ENCODE measurements around the gene TBC1D16. TPM values are rescaled to one million over a fixed set of nuclear protein-coding genes. Genes with fewer than 3 reads are reported as not detected.
"Not testable (repeated sequence)": the region's sequence is repeated elsewhere in the genome, so short reads cannot be mapped to it uniquely, and the experiment has no call there.

Gene TBC1D16
- total and polyA plus RNA-seq, 5 donors from 2014 or later: 0.06 to 0.72 (median 0.13) TPM

DNA sequence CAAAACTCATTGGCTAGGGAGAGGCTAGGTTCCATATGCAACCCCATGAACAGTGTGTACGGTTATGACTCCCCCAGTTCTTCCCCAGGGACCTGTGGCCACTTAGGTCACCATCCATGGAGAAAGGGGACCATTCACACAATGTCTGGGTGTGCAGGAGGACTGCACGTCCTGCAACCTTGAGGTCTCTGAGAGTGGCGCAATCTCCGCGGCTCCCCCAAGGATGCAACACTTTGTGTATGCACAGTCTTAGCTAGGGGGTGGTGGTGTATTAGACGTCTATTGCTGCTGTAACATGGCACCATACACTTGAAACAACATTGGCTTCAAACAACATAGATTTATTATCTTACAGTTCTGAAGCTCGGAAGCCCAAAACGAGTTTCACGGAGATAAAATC, 130.8 kb downstream of the TBC1D16 start:
- Mint-ChIP-seq H3K4me3 (no peak overlapping the region), H3K27ac (no peak overlapping the region), H3K9me3 (peaks cover 0 to 1% (median 0%) of the 10 kb centered on the region in 7 donors), H3K4me1 (no peaks in the 10 kb centered on the region), H3K36me3 (no peaks in the 10 kb centered on the region), H3K27me3 (peaks cover 26% of the 10 kb centered on the region)
- Histone ChIP-seq H3K9me3 (ENCODE audit: control insufficient read depth in 2 of 2, low read length in 2 of 2) (no peaks in the 10 kb centered on the region), H3K36me3 (ENCODE audit: control insufficient read depth, insufficient read depth, low read length) (no peaks in the 10 kb centered on the region), H3K4me1 (ENCODE audit: control insufficient read depth, insufficient read depth, low read length, poor library complexity, severe bottlenecking) (no peaks in the 10 kb centered on the region), H3K27me3 (ENCODE audit: control insufficient read depth, insufficient read depth, low read length) (peaks cover 3% of the 10 kb centered on the region), H3K27ac (ENCODE audit: insufficient read depth, low read length, poor library complexity, severe bottlenecking) (no peak overlapping the region), H3K4me3 (ENCODE audit: low read depth, low read length) (no peak overlapping the region)
- ATAC-seq (ENCODE audit: low read depth in 2 of 2) (no peak), DNase-seq (no peak)

DNA sequence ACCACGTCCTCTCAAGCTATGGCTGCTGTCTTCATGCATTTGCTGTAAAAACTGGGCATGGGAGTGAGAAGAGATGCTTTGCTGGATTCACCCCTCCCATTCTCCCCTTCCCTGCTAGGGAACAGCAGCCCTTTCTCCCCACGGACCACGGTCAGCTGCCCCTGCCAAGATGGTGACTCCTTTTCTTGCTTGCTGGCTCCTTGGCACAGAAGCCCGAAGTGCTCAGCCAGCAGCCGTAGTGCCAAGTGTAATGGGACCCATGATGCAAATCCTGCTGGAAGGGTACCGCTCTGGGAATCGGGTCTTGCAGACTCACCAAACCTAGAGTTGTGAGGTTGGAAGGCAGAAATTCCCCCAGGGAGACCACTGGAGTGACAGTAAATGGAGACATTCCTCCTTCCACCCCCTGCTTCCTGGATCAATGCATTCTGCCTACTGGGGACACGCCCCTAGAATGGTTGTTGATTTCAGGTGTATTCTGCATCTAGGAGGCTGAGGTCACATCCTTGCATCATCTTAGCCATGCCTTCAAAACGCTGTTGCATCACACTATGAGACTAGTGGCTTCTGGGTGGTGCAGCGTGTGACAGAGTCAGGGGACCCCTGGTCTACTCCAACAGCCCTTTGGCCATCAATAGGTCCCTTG, 133.4 kb downstream of the TBC1D16 start:
- Mint-ChIP-seq H3K4me3 (no peak overlapping the region), H3K27me3 (peaks cover 30% of the 10 kb centered on the region), H3K36me3 (no peaks in the 10 kb centered on the region), H3K4me1 (no peaks in the 10 kb centered on the region), H3K9me3 (peaks cover 0 to 4% (median 0%) of the 10 kb centered on the region in 7 donors), H3K27ac (no peak overlapping the region)
- ATAC-seq (ENCODE audit: low read depth in 2 of 2) (no peak), DNase-seq (no peak)
- Histone ChIP-seq H3K27ac (ENCODE audit: insufficient read depth, low read length, poor library complexity, severe bottlenecking) (no peak overlapping the region), H3K4me3 (ENCODE audit: low read depth, low read length) (no peak overlapping the region), H3K9me3 (ENCODE audit: control insufficient read depth in 2 of 2, low read length in 2 of 2) (peaks cover 0 to 2% of the 10 kb centered on the region in 2 experiments), H3K4me1 (ENCODE audit: control insufficient read depth, insufficient read depth, low read length, poor library complexity, severe bottlenecking) (no peaks in the 10 kb centered on the region), H3K27me3 (ENCODE audit: control insufficient read depth, insufficient read depth, low read length) (peaks cover 4% of the 10 kb centered on the region), H3K36me3 (ENCODE audit: control insufficient read depth, insufficient read depth, low read length) (no peaks in the 10 kb centered on the region)

DNA sequence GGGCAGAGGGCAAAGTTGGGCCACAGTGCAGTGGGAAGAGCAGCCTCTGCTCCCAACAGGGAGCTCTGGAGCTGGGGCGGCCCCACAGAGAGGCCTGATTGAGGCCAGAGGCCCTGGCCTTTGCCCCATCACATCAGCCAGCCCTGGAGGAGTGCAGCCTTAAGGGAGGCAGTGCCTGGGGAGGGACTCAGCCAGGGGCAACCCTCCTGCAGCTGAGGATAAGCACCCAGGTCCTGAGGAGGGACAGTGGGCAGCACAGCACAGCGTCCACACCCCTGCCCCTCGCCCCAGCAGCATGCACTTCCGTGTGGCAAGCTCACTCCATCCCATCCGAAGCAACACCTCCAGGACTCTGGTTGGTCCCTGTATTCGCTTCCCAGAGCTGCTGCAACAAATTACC, 134.5 kb downstream of the TBC1D16 start:
- no peaks in the 10 kb centered on the region for H3K36me3 ChIP-seq (ENCODE audit: control insufficient read depth, insufficient read depth, low read length)
- no peak for DNase-seq
- Mint-ChIP-seq H3K4me3 (no peak overlapping the region), H3K36me3 (no peaks in the 10 kb centered on the region), H3K27me3 (peaks cover 30% of the 10 kb centered on the region), H3K9me3 (peaks cover 0 to 4% (median 0%) of the 10 kb centered on the region in 7 donors), H3K27ac (no peak overlapping the region), H3K4me1 (no peaks in the 10 kb centered on the region)
- H3K4me1 ChIP-seq (ENCODE audit: control insufficient read depth, insufficient read depth, low read length, poor library complexity, severe bottlenecking): no peaks in the 10 kb centered on the region
- peaks cover 0 to 2% of the 10 kb centered on the region in 2 experiments for H3K9me3 ChIP-seq (ENCODE audit: control insufficient read depth in 2 of 2, low read length in 2 of 2)
- H3K27ac ChIP-seq (ENCODE audit: insufficient read depth, low read length, poor library complexity, severe bottlenecking): no peak overlapping the region
- H3K27me3 ChIP-seq (ENCODE audit: control insufficient read depth, insufficient read depth, low read length): peaks cover 4% of the 10 kb centered on the region
- ATAC-seq (ENCODE audit: low read depth in 2 of 2): no peak
- H3K4me3 ChIP-seq (ENCODE audit: low read depth, low read length): no peak overlapping the region

DNA sequence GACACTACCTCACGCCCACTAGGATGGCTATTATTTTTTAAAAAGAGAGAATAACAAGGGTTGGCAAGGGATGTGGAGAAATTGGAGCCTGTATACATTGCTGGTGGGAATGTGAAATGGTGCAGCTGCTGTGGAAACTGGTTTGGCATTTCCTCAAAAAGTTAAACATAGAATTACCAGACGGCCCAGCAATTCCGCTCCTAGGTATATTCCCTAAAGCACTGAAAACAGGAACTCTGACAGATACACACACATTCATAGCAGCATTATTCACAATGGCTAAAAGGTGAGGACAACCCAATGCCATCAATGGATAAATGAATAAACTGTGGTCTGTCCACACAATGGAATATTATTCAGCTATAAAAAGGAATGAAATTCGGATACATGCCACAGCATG, 136.1 kb downstream of the TBC1D16 start:
- no peaks in the 10 kb centered on the region for H3K36me3 ChIP-seq (ENCODE audit: control insufficient read depth, insufficient read depth, low read length)
- no peak overlapping the region for H3K27ac Mint-ChIP-seq
- H3K4me1 ChIP-seq (ENCODE audit: control insufficient read depth, insufficient read depth, low read length, poor library complexity, severe bottlenecking): no peaks in the 10 kb centered on the region
- H3K36me3 Mint-ChIP-seq: no peaks in the 10 kb centered on the region
- H3K4me3 ChIP-seq (ENCODE audit: low read depth, low read length): no peak overlapping the region
- no peak overlapping the region for H3K27ac ChIP-seq (ENCODE audit: insufficient read depth, low read length, poor library complexity, severe bottlenecking)
- H3K9me3 Mint-ChIP-seq: peaks cover 0 to 4% (median 0%) of the 10 kb centered on the region in 7 donors
- H3K4me3 Mint-ChIP-seq: no peak overlapping the region
- peaks cover 0 to 2% of the 10 kb centered on the region in 2 experiments for H3K9me3 ChIP-seq (ENCODE audit: control insufficient read depth in 2 of 2, low read length in 2 of 2)
- H3K27me3 ChIP-seq (ENCODE audit: control insufficient read depth, insufficient read depth, low read length): peaks cover 4% of the 10 kb centered on the region
- no peaks in the 10 kb centered on the region for H3K4me1 Mint-ChIP-seq
- peaks cover 27% of the 10 kb centered on the region for H3K27me3 Mint-ChIP-seq
- ATAC-seq (ENCODE audit: low read depth in 2 of 2) (no peak), DNase-seq (no peak)

DNA sequence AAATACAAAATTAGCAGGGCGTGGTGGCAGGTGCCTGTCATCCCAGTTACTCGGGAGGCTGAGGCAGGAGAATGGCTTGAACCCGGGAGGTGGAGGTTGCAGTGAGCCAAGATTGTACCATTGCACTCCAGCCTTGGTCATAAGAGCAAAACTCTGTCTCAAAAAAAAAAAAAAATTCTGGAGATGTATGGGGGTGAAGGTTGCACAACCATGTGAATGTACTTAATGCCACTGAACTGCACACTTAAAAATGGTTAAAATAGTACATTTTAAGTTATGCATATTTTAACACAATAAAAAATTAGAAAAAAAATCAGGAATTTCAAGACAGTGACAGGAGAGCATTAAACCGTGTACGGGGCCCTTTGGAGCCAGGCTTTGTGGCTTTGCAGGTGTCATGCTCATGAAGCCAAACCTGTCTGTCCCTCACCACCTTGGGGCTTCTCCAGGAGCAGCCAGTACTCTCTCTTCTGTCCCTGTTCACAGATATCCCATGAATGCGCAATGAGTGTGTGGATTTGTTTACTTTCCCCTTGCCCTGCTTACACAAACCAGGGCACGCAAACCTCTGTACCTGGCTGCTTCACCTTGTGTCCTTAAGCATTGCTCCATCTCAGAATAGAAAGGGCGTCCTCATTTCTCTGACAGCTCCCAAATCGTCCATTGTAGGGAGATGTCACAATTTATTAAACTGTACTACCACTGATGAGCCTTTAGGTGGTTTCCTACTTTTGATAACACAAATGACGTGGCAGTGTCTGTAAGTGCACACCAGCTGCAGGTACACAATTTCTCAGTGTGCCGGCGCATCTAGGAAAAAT, 138.2 kb downstream of the TBC1D16 start:
- Histone ChIP-seq H3K27me3 (ENCODE audit: control insufficient read depth, insufficient read depth, low read length) (peaks cover 4% of the 10 kb centered on the region), H3K36me3 (ENCODE audit: control insufficient read depth, insufficient read depth, low read length) (no peaks in the 10 kb centered on the region), H3K27ac (ENCODE audit: insufficient read depth, low read length, poor library complexity, severe bottlenecking) (no peak overlapping the region), H3K4me1 (ENCODE audit: control insufficient read depth, insufficient read depth, low read length, poor library complexity, severe bottlenecking) (no peaks in the 10 kb centered on the region), H3K4me3 (ENCODE audit: low read depth, low read length) (no peak overlapping the region), H3K9me3 (ENCODE audit: control insufficient read depth in 2 of 2, low read length in 2 of 2) (peaks cover 0 to 2% of the 10 kb centered on the region in 2 experiments)
- H3K36me3 Mint-ChIP-seq: no peaks in the 10 kb centered on the region
- H3K4me3 Mint-ChIP-seq: no peak overlapping the region
- H3K9me3 Mint-ChIP-seq: peaks cover 0 to 4% (median 0%) of the 10 kb centered on the region in 7 donors
- H3K27ac Mint-ChIP-seq: no peak overlapping the region
- ATAC-seq (ENCODE audit: low read depth in 2 of 2) (no peak), DNase-seq (no peak)
- no peaks in the 10 kb centered on the region for H3K4me1 Mint-ChIP-seq
- H3K27me3 Mint-ChIP-seq: peaks cover 22% of the 10 kb centered on the region

DNA sequence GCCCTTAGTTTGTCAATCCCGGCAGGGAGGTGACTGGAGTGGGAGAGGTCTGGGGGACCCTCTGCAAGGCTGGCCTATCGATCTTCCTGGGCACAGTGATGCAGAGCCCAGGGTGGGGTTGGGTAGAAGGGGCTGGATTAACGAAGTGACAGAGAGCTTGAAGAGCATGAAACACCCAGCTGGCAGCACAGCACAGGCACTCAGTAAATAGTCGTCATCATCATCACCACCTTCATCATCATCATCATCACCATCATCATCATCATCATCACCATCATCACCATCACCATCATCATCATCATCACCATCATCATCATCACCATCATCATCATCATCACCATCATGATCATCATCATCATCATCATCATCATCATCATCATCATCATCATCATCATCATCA, 142.2 kb downstream of the TBC1D16 start:
- not testable (repeated sequence) for ATAC-seq (ENCODE audit: low read depth in 2 of 2); H3K4me3 Mint-ChIP-seq; H3K4me1 Mint-ChIP-seq; H3K4me1 ChIP-seq (ENCODE audit: control insufficient read depth, insufficient read depth, low read length, poor library complexity, severe bottlenecking); H3K27ac ChIP-seq (ENCODE audit: insufficient read depth, low read length, poor library complexity, severe bottlenecking); H3K27me3 ChIP-seq (ENCODE audit: control insufficient read depth, insufficient read depth, low read length); DNase-seq; H3K36me3 Mint-ChIP-seq; H3K9me3 ChIP-seq (ENCODE audit: control insufficient read depth in 2 of 2, low read length in 2 of 2); H3K36me3 ChIP-seq (ENCODE audit: control insufficient read depth, insufficient read depth, low read length); H3K27ac Mint-ChIP-seq; H3K9me3 Mint-ChIP-seq; H3K4me3 ChIP-seq (ENCODE audit: low read depth, low read length)
- H3K27me3 Mint-ChIP-seq: peaks cover 21% of the 10 kb centered on the region

DNA sequence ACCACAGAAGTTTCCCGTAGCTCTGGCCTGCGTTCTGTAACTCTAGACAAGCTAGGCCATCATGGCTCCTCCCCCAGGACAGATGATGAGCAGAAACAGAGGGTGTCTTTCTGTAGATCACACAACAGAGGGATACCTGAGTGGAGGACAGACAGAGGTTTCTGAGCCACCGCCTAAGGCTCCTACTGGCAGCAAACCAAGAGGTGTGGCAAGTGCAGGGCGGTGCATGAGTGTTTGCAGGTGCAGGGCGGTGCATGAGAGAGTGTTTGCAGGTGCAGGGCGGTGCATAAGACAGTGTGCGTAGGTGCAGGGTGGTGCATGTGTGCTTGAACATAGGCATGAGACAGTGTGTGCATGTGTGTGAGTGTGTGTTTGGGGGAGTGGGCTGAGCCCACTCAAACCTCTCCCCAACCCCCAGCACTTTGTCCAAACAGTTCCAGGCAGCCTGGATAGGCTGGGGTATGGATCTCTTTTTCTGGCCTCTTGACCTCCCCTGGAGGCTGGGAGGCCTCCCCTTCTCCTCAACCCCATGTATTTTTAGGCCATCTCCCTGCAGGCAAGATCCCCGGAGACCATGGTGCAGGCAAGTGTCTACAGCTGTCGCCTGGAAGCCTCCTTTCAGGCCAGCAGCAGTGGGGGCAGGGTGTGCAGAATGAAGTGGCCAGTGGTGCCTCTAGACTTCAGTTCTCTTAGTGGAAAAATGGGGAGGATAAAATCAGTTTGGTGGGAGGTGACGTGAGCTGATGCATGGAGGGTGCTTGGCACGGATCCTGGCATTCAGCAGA, 143.0 kb downstream of the TBC1D16 start:
- DNase-seq (no peak), ATAC-seq (ENCODE audit: low read depth in 2 of 2) (no peak)
- Histone ChIP-seq H3K4me3 (ENCODE audit: low read depth, low read length) (no peak overlapping the region), H3K27me3 (ENCODE audit: control insufficient read depth, insufficient read depth, low read length) (no peaks in the 10 kb centered on the region), H3K9me3 (ENCODE audit: control insufficient read depth in 2 of 2, low read length in 2 of 2) (no peaks in the 10 kb centered on the region), H3K27ac (ENCODE audit: insufficient read depth, low read length, poor library complexity, severe bottlenecking) (no peak overlapping the region), H3K4me1 (ENCODE audit: control insufficient read depth, insufficient read depth, low read length, poor library complexity, severe bottlenecking) (no peaks in the 10 kb centered on the region), H3K36me3 (ENCODE audit: control insufficient read depth, insufficient read depth, low read length) (no peaks in the 10 kb centered on the region)
- no peaks in the 10 kb centered on the region for H3K36me3 Mint-ChIP-seq
- H3K27ac Mint-ChIP-seq: no peak overlapping the region
- H3K4me3 Mint-ChIP-seq: no peak overlapping the region
- no peaks in the 10 kb centered on the region for H3K4me1 Mint-ChIP-seq
- peaks cover 0 to 1% (median 0%) of the 10 kb centered on the region in 7 donors for H3K9me3 Mint-ChIP-seq
- H3K27me3 Mint-ChIP-seq: peaks cover 16% of the 10 kb centered on the region

Data from CD4-positive, CD25-positive, alpha-beta regulatory T cell (primary cell).